Endometrial microvascular endothelial cells (primary cell): ENCODE measurements around the gene P3H3. TPM values are rescaled to one million over a fixed set of nuclear protein-coding genes. Genes with fewer than 3 reads are reported as not detected.

Source experiments
- in situ Hi-C: cut with HindIII; loops from 2 replicates; pipeline ENCODE4 v1.10.0; 2017; ENCODE audit warnings: low sequenced_read_pairs, low pct_unique_long_range_greater_than_20kb; ENCODE audit errors: inconsistent ontology term
- total RNA-seq: library from RNA; depleted of rRNA; stranded (reverse); fragments of >200 nt; gene quantifications from one replicate; pipeline ENCODE4 v1.2.3, GENCODE V29; 2015; ENCODE audit errors: inconsistent ontology term

P3H3 gene
- total RNA-seq, 1 donor from 2014 or later, result 32.3 TPM

DNA sequence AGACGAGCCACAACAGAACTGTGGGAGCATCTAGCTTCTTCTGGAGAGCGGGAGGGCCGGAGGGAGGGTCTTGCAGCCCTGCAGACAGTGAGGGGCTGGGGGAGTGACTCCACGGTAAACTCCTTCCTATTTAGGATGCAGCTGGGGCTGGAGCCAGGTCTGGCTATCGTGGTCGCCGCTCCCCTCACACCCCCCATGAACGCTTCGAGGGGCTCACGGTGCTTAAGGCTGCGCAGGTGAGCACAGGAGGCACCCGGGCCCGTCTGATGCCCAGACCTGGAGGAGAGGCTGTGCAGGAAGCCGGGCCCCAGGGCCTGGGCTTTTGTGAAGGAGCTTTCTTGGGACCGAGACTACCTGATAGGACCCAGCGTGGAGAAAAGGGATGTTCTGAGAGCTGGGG, 8.6 kb downstream of the P3H3 start:
- in situ Hi-C loops, result no loop called here

GRCh38 chr12:6837370-6838060, 9.3 kb downstream of the P3H3 start:
- in situ Hi-C loops, result no loop called here

GRCh38 chr12:6838854-6839253, 10.6 kb downstream of the P3H3 start:
- in situ Hi-C loops, result no loop called here

- in situ Hi-C loops, result no loop called here
Measured at GRCh38 chr12:6839482-6840201, 11.4 kb downstream of the P3H3 start.

DNA sequence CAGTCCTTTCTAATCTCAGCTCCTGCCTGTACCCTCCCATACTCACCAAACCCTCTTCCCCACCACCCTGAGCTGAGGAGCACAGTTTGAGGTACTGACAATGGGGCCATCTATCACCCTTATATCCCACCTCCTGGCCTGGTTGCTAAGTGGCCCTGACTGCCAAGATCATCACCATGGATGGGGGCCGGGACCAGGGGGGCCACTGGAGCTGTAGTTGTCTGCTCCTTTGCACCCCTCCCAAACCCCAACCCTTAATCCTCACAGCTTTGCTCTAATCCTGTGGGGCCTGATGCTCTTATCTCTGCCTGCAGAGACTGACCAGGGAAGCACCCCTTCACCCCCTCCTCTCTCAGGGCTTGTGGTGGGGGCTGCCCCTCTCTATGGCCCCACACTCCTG, 12.1 kb downstream of the P3H3 start:
- in situ Hi-C loops, result no loop called here

- in situ Hi-C loops, result no loop called here
Measured at GRCh38 chr12:6840761-6841515, 12.7 kb downstream of the P3H3 start, which contains the start of gene GNB3. Gene GNB3, plus strand, starts transcription at chr12:6840925. Its CDS starts 363 bp downstream, at chr12:6841288.

DNA sequence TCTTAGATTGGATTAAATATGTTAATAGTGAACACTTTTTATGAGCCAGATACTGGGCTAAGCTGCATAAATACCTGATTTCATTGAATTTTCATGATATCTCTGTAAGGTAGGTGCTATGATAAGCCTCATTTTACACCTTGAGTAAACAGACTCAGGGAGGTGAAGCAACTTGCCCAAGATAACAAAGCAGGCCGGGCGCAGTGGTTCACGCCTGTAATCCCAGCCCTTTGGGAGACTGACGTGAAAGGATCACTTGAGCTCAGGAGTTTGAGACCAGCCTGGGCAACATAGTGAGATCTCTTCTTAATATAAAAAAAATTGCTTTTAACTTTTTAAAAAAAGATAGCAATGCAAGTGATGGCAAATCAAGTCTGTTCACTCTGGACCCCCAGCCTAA, 13.9 kb downstream of the P3H3 start:
- in situ Hi-C loops, result no loop called here

GRCh38 chr12:6843118-6843902, 15.1 kb downstream of the P3H3 start:
- in situ Hi-C loops, result no loop called here

GRCh38 chr12:6845395-6845794, 17.2 kb downstream of the P3H3 start:
- in situ Hi-C loops, result no loop called here

DNA sequence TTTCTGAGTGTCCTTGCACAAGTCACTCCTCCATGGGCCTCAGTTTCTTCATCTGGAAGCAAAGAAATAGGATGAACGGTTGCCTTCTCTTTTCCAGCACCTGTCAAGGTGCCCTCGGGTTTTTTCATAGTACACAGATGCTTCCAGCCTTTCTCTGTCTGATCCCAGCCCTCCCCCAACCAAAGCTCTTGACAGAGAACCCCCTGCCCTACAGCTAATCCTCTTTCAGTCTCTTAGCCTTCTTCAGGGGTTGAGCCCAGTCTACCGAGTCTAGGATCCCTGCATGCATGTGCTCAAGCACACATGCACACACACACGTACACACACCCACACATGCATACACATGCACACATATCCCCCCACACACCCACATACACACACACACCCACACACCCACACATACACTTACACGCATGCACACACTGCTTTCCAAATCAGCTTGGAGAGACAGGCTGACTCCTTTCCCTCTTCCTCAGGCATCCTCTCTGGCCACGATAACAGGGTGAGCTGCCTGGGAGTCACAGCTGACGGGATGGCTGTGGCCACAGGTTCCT, 18.2 kb downstream of the P3H3 start:
- in situ Hi-C loops, result no loop called here

DNA sequence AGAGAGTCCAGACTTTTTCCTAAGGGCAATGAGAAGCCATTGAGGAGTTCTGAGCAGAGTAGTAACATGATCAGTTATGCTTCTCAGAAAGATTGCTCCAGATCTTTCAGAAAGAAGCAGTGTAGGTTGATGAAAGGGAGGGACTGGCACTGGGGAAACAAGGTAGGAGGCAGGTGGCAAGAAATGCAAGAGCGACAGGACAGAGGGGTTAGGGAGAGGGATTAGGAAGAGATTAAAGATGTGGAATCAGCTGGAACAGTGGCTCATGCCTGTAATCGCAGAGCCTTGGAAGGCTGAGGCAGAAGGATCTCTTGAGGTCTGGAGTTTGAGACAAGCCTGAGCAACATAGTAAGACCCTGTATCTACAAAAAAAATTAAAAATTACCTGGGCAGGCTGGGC, 19.5 kb downstream of the P3H3 start:
- in situ Hi-C loops, result no loop called here

DNA sequence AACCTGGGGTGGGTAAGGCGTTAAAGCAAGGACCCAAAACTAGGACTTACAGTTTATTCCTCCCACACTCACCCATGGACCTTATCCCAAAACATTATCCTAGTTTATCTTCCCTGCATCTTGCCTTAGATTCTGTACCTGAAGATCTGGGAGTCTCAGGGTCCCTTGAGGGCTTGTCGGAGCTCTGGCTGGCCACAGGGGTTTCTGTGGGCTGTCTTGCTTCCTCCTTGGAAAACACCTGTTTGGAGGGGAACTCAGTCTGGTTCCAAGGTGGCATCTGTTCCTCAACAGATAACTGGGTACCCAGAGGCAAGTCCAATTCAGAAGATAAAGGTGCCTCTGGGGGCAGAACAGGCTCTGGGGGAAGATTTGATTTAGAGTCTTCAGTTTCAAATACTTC, 21.2 kb downstream of the P3H3 start:
- in situ Hi-C loops, result no loop called here

GRCh38 chr12:6849976-6850560, 21.9 kb downstream of the P3H3 start:
- in situ Hi-C loops, result no loop called here

DNA sequence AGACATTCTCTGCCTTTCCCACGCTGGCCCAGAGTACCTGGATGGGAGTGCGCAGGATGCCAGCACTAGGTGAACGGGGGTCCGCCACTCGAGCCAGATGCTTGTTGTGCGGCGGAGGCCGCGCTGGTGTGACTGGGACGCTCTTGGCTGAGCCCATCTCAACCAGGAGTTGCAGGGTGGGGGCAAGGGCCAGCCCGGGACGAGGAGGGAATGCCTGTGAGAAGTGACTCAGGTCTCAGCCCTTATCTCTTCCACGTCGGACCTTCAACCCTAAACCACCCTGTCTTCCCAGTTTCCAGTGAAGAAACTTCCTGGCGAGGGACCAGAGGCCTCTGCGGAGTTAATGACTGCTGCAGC, 22.6 kb downstream of the P3H3 start:
- in situ Hi-C loops, result no loop called here

DNA sequence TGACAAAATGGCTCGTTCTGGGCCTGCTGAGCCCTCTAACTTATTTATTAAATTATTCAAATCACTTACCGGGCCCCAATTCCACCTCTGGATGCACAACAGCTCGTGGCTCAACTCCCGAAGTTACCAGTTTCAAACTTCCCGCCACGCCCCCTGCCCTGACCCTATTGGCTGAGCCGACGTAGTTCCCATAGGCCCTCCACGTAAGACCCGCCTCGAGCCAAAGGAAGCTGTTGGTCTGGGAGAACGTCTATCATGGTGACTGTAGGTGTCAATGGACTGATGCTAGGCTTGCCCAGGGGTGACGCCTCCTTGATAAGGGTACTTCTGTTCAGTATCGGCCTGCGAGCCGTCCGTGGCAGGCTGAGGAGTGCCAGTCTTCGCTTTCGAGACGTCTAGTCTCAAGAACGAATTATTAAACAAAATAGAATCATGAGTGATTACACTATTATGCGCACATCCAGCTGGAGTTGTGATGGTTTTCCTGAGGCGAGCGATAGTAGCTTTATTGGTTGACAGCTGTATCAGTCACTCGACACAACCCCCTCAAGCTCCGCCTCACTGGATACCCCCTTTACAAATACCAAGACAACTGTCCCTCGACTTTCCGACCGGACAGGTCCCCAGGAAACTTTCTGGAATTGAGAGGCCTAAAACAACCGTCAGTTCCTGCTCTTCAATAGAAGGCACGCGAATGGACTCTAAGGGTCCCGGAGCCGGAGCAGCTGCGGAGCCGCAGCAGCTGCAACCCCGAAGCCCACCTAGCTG, 23.1 kb downstream of the P3H3 start, which contains the start of gene CDCA3:
CDCA3 (minus strand) TSS at position 134 of the 768 bp plus-strand sequence. CDS start 334 bp downstream, outside the sequence.
- in situ Hi-C loops, result no loop called here

GRCh38 chr12:6851921-6852650, 23.9 kb downstream of the P3H3 start, which contains the start of gene USP5:
Gene USP5, plus strand, starts transcription at chr12:6852150. Its CDS starts 30 bp downstream, at chr12:6852180.
- in situ Hi-C loops, result no loop called here
